NCI-H2081 treated with DMSO at 0.1 percent for 48 hours (cell line): Measurements from ENCODE around the gene FNDC3B.

Experiments
- DNase-seq: peaks from one replicate; lab custom pipeline; 2025; lab: John Stamatoyannopoulos, UW

FNDC3B gene

DNA sequence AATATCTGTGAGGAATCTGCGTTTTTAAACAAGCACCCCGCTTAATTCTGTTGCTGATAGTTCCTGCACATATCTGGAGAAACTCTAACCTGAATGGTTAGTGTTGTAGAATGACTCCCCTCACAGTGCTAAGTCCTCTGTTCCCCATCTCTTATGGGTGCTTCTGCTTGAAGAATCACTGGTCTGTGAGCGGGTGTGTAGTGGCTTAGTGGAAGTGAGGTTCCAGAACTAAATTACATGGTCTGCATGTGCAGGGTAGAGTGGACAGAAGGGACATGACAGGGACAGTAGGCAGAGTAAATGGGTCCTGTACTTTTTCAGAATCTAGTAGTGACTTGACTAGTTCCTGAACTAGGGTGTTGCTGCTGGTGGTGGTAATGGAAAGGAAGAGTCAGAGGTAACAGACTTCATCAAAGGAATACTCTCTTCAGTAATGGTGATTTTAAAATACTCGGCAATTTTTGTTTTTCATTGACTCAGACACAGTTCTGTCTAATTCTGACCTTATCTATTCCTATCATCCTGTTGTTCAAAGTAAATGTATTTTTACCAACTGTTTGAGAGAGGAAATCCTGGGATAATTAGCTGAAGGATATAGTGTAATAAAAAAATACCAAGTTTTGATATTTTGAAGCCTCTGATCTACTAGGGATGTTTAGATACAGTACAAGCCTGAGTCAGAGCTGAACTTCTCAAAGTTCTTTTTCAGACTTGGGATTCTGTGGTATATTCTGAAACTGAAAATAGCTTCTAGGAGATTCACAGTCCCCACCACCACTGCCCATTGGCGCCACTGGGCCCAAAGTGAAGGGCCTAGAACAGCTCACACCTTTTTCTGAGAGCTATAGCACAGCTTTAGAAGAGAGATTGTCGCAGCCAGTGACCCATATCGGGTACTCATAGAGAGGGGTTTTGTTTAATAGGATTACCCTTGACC, 55.5 kb downstream of the FNDC3B start:
- DNase-seq = no peak

DNA sequence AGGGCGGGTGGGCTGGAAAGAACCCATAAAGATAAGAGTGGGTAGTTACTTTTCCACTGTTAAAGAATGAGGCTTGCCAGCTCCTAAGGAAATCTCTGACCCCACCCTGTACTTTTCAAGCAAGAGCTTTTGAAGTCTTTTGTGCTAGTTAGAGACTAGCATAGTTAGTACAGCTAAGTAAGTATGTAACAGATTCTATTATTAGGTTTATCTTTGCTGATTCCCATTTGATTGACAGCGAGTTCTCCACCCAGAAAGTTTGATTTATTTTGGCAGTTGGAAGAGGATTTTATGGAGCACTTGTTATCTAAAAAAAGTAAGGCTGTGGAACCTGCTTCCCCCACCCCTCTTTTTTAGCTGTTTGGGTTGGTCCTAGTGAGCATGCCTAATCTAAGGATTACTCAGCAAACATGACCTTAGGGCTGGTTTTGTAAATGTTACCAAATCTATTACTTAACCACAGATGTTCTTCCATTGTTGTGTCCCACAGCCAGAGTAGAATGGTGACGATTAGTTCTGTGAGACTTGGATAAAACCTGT, 57.6 kb downstream of the FNDC3B start:
- DNase-seq = no peak

DNA sequence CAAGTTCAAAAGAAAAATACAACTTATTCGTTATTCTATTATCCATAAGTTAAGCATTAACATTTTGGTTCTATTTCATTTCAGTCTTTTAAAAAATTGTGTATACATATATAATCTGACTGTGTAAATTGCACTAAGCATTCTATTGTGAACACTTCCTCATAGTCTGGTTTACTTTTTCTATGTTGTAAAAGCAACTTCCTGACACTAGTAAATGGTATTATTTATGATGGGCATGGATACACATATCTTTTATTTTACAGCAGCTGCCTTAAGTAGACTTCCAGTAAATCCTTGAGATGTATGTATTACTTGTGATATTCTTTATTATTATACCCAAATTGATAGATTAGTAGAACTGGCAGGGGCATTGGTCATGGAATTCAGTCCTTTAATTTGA, 58.2 kb downstream of the FNDC3B start:
- DNase-seq = no peak

DNA sequence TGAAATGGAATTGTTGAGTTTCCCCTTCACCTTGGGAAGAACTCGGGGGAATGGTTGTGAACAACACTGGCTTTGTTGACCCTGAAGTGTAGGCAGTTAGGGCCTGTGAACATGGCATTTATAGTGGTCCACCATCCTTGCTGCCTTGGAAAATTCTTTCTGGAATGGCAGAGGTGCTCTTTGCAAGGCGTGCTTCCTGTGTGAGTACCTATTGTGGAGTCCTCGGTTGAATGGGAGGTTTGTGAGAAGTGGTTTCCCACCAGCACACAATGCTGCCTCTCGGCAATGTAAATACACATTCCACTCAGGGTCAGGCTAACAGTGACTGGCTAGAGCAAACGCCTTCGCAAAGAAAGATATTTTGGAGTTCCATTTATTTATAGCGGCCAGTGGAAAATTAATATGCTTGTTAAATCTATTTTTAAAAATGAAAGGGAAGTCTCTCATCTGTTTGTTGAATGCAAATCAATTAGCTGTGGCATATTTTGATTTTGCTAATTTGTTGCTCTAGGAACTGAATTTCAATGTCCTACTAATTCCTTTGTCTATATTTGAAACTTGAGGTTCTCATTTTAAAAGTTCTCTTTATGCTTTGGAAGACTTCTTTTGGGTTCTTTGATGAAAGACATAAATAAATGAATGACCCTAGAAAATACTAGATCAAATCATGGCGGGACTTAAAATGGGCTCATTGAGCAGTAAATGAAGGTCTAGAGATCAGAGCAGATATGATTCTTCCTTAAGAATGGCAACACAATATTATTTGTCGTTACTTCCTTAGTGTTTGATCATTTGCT, 59.5 kb downstream of the FNDC3B start:
- no peak for DNase-seq

DNA sequence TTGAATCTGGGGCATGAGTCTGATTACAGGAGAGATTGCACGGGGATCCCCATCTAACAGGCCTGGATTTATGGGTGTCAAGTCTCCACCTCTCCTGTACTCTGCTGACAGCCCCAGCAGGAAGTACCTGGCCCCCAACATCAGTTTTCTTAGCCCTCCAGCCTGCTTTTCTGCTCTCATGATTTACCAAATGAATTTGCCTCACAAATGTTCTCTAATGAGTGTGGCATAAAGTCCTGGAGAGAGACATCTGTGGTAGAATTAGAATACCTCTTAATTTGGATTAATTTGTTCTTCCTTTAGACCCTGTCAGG, 60.1 kb downstream of the FNDC3B start:
- DNase-seq = no peak

DNA sequence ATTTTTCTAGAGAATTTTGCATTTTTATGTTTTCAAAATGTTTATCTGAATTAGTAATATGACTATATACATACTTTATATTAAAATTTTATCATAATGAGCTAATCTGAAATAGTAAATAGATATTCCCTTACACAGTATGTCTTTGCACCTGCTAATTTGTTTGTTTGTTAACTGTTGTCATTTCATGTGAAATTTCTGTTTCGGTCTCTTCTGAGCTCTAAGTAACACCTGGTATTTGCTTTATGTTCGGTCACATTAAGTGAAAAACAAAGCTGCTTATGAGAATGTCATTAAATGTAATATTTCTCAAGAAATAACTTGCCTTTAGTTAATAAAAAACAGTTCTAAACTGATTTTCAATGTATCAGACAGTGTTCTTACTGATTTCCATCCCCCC, 61.1 kb downstream of the FNDC3B start:
- no peak for DNase-seq

DNA sequence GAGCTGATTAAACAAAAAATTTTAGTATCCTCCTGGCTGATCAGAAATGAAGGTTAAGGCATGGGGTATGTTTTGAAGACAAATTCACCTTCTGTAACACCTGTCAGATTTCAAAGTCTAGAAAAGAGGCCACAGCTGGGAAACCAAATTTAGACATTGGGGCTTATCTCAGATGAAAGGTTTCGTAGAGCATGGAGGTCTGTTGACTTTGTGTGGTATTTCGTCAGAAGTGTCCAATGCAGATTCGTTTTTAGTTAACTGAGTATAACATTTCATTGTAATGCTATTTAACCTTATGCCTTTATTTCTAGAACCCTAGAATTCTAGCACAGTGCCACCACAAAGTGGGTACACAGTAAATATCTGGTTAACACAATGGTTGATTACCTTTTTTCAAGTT, 61.7 kb downstream of the FNDC3B start:
- no peak for DNase-seq

DNA sequence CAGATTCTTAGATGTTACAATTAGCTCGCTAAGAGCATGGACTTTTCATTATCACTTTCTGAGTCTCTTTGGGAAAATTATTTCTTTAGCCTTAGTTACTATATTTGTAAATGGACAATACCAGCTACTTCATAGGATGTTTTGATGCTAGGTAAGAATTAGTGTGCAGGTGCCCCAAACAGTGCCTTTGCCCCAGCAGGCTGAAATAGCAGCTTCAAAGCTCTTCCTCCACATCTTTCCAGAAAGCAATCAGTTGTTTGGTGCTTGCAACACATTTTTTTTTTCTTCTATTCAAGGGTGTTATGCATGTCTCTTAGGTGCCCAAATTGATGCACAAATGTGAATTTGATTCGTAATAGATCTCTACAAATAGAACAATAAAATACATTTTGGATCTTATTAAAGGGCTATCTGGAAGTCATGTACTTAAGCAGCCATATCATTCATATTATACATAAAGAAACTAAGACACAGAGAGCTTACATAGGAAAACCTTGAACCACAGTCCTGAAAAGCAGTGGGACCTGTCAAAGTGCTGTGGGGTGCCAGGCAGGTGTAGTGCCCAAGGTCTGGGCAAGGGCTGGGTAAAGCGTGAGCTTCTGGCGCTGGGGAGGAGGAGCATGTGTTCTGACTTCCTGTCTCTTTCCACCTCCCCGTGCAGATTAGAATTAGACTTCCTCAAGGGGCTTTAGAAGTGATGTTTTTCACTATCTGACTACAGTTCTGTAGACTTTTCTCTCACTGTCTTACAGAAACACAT, 62.9 kb downstream of the FNDC3B start:
- no peak for DNase-seq

DNA sequence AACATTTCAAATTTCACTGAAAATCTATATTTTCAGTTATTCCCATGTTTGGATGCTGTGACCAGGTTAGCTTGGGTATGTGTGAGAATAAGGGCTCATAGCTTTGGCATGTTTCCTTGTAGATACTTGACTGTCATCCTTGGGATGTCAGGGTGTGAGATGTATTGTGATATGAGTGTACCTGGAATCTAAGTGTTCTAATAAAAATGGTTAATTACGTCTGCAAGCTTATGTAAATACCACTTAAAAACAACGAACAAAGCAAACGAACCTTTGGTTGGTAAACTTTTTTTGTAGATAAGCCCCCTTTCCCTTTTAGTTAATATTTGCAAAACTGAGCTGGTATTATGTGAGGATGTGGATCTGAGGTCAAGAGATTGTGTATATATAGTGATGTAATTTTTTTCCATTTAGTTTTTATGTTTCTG, 63.5 kb downstream of the FNDC3B start:
- DNase-seq = no peak

DNA sequence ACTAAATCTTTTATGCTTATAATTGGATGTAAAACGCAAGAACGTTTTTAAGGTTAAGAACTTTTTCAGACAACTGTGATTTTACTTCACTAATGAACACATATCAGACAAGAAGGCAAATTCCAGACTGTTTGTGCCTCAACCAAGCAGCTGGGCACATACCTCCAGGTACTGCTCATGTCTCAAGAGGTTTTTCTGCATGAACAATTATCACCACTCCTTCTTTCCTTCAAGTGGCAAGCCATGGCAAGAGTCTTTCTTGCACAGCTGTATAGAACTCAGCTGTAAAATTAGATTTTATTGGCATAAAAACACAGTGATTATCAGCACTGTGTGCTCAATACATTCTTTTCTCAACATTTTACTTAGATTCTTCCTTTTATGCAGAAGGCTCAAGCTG, 64.3 kb downstream of the FNDC3B start:
- no peak for DNase-seq

DNA sequence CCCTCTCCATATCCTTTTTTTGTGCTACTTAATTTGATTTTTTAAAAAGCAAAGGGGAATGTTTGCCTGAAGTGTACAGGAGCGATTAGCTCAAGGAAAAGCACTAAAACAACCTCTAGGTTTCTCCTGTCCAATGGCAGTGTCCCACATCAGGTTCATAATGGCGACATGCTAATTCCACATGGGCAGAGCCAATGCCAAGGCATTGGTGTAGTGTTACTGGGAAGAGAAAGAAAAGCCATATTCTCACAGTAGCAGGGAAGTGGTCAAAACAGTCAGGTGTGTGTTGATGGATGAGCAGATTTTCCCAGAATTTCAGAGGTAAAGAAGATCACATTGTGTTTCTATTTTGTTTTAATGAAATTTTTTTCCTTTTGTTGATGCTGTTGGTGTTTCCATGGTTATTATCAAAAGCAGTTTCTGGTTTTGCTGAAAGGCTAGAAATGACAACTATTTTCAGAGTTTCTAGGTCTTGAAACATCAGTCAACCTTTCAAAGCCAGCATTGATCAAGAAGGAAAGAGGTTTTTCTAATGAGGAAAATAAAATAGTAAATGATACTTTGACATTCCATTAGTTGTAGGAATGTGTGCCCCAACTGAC, 65.2 kb downstream of the FNDC3B start:
- no peak for DNase-seq

DNA sequence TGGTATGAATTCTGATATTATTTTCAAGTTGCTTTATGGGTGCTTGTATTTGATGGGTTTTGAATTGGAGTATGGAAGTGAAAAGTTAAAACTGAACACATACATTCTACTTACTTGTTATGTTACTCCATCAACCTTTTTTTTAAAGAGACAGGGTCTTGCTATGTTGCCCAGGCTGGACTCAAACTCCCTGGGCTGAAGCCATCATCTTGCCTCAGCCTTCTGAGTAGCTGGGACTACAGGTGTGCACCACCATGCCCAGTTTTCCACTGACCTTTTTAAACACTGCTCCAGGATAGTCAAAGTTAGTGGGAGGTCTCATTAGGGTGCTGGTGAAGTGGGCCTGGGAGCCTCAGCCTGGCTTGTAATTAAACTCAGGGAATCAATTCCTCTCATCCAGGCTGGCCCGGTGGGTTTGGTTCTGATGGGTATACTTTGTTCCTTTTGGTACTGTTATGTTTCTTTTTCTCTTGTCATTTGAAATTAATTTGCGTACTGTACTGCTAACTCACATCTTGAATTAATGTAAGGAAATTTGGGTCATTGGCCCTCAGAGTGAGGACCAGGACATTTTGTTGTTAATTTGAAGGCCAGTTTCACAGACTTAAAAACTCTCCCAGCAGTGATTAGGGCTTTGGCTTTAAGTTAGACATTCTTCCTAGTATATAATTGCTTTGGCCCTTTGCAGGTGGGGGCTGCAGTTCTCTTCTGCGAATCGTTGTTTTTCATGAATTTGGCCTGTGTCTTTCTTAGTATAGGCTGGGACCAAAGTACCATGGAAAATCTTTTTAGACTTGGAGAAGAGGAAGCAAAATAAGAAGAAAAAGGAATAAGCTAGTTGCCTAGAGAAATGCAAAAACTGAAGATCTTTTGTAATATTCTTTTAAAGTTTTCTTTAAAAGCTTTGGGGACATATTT, 66.9 kb downstream of the FNDC3B start:
- DNase-seq = no peak

DNA sequence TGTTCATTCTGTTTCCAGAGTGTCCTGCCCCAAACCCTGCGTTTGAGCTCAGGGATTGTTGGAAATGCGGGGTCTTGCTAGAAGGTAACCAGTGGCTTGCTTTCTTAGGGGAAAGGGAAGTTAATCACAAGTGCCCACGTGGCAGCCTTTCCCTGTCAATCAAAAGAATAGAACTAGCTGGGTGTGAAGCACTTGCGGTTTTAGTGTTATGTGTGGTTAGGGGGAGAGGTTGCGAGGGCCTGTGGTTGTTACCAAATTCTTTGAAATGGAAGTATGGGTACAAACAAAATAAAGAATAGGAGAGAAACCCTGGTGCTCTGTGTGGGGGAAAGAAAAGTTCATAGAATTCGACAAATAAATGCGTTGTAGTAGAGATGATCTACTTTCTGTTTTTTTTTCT, 67.6 kb downstream of the FNDC3B start:
- no peak for DNase-seq

DNA sequence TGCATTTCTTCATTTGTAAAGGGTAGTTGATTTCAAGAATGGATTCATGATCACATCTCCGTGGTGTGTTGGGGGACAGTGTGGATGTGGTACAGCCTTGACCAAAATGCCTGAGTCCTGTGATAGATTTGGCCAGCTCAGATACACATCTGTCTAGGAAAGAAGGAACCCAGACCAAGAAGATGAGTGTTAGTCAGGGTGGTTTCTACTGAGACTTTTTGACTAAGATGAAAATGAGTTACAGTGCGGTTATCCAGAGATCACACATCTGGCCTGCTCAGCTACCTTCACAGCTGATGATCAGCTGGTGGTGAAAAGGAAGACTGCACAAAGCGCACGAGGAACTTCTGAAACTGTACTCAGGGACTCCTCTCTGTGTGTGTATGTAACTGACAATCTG, 68.0 kb downstream of the FNDC3B start:
- no peak for DNase-seq

DNA sequence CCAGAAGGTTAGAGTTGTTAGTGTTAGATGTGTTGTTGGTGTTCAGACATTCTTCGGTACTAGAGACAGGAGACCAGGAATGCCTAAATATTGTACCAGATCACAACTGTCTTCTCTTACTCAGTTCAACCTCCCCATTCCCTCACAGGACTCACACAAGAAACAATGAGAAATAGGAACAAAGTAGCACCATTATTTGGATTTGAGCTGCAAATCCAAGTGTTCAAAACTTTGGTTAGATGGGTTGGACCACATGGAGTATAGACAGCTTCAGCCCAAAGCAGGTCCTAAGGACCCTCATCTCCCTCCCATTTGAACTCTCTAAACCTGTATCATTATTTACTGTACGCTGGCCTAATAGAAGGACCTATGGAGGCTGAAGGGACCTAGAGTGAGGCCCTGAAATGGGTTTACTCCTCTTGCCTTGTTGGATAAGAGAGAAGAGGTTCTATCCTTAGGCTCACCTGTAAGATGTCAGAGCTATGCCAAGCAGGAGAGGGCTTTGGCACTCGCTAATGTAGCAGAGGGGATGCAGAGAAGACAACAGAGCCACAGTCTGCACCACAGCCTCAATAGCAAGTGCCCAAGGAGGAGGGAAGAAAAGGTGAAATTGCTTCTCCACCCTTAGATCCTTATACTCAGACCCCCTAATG, 70.9 kb downstream of the FNDC3B start:
- no peak for DNase-seq

DNA sequence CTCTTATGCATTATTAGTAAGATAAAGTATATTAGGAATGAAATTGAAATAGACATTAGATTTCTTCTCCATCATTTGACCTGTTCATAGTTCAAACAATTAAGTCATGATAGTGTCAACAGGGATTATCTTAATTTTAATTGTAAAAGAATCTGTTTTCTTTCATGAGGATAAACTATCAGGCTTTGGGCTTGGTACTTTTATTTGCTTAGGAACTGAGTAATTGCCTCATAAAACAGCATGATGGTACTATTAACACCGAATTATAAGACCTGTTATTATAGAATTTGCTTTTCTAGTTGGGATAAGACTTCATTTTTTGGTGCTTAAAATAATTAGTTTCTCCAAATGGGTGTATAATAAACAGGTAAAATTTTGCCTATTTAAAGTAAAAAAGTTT, 71.8 kb downstream of the FNDC3B start:
- no peak for DNase-seq

DNA sequence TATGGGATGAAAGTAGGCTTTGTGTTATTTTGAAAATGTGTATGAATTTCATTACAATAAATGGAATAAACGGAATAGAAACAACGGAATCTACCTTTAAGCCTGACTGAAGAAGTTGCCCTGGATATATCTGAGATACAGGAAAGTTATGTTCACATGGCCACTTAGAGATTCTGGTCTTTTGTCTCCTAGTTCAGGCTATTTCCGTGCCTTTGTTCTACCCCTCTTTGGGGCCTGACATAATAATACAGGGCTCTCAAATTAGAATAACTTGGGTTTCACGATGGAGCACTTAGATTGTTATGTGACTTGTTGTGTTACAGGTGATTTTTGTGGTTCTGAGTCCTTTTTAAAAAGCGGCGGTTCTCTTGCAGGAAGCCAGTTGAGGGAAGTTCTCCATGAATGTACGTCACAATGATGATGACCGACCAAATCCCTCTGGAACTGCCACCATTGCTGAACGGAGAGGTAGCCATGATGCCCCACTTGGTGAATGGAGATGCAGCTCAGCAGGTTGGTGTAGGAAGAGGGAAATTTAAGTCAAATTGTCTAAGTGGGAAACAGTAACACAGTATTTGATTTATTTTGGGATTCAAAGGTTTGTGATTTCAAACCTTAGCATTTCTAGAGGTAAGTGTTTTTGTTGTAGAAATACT, 72.8 kb downstream of the FNDC3B start:
- no peak for DNase-seq

DNA sequence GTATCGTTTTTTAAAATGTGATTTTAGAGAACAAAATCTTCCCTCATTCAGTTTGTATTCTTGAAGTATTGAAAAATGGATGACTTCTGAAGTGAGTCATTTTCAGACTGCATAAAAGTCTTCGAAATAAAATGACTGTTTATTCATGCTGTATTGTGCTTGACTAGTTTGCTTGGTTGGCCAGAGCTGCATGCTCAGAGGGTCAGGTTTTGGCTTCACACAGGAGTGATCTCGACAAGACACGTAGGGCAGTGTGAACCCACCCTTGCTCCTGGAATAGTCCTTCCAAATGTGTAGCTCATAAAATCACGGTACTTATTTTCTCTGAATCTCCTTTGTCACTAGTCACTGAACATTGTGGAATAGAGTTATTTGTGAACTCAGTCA, 73.3 kb downstream of the FNDC3B start:
- DNase-seq = no peak

DNA sequence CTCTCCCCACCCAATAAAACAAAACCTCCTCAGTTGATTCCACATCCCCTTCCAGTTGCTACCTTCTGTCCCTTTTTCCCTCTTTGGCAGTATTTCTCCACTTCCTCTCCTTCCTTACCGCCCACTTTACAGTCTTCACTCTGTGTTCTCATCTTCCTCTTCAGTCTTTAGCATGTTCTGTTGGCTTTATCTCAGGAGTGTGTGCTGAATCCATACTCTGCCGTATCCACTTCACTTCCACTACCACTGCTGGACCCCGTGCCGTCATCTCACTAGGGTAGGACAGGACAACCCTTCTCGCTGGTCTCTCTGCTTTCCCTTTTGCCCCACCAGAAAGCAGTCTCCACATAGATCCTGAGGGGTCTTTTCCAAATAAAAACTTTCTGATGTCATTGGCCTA, 74.3 kb downstream of the FNDC3B start:
- DNase-seq = no peak

DNA sequence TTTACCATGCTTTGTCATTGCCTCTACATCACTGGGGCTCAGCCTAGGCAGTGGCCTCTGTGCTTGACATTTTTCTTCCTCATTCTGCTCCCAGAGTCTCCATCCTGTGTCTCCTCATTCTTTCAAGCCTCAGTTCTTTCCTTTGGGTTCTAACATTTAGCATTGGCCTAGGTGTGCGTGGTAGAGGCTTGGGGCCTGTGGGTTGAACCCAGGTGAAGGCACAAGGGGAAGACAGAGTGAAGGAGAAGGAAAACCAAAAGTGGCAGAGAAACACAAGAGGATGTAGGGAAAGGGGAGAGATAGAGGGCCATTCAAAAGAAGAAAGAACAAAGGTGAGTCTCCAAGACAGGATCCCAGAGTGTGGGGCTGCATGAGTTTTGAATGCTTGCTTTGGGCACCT, 75.7 kb downstream of the FNDC3B start:
- DNase-seq = no peak
